Lung (tissue), 12 donors: ENCODE results near the gene CTDSPL2. TPM values are rescaled to one million over a fixed set of nuclear protein-coding genes. Genes with fewer than 3 reads are reported as not detected.
A peak's percentile ranks its signal among the peaks of the same experiment; 100 is the strongest.

Source experiments
- ATAC-seq: fragments of 200-7000 bp; cut with Tn5 transposase; one replicate; pipeline ENCODE4 v1.9.1; 2020; ENCODE audit warnings: moderate number of reproducible peaks; ENCODE audit not compliant: insufficient read depth, low FRiP score
- DNase-seq, 3 donors: peaks; one replicate each; pipeline ENCODE4 v3.0.0-alpha.2; 2013 to 2017
- H3K27ac ChIP-seq, 2 donors: one replicate each; pipeline ENCODE4 v1.5.1; 2013; ENCODE audit warnings: mild to moderate bottlenecking in 2 of 2, moderate library complexity in 2 of 2, control low read depth in 1 of 2, inconsistent platforms in 1 of 2, low read depth in 1 of 2, low read length in 1 of 2
- H3K27me3 ChIP-seq, 3 donors: one replicate each; pipeline ENCODE4 v1.5.1; 2013; ENCODE audit warnings: low read length in 2 of 3; ENCODE audit not compliant: control insufficient read depth in 3 of 3, insufficient read depth in 3 of 3
- H3K36me3 ChIP-seq, 4 donors: one replicate each; pipeline ENCODE4 v1.5.1; 2013; ENCODE audit warnings: low read length in 4 of 4, mild to moderate bottlenecking in 1 of 4, moderate library complexity in 1 of 4; ENCODE audit not compliant: control insufficient read depth in 4 of 4, insufficient read depth in 4 of 4
- H3K4me1 ChIP-seq, 5 donors: one replicate each; pipeline ENCODE4 v1.5.1; 2013; ENCODE audit warnings: low read length in 5 of 5, mild to moderate bottlenecking in 2 of 5, moderate library complexity in 1 of 5; ENCODE audit not compliant: control insufficient read depth in 5 of 5, insufficient read depth in 5 of 5
- H3K4me3 ChIP-seq: one replicate; pipeline ENCODE4 v1.5.1; 2013; ENCODE audit warnings: mild to moderate bottlenecking, control low read depth, moderate library complexity
- H3K9ac ChIP-seq, 2 donors: one replicate each; pipeline ENCODE4 v1.5.1; 2013; ENCODE audit warnings: low read length in 2 of 2, control low read depth in 1 of 2; ENCODE audit not compliant: insufficient read depth in 1 of 2
- H3K9me3 ChIP-seq, 4 donors: one replicate each; pipeline ENCODE4 v1.5.1; 2013; ENCODE audit warnings: low read length in 3 of 4, mild to moderate bottlenecking in 1 of 4, moderate library complexity in 1 of 4; ENCODE audit not compliant: control insufficient read depth in 4 of 4, insufficient read depth in 3 of 4
- WGBS, 2 donors: extraction: QIAGEN DNeasy Blood & Tissue Kit; methylation state at CpG; one replicate each; pipeline ENCODE4 v1.1.7; 2013; 5-methylcytosine and 5-hydroxymethylcytosine counted together
- polyA plus RNA-seq, 2 donors: library from polyadenylated mRNA; stranded (reverse); fragments of 200-250 nt; gene quantifications; one replicate each; pipeline ENCODE4 v1.2.1, GENCODE V29; 2013
- total RNA-seq, 2 donors: library from RNA; depleted of rRNA in 1 of 2; stranded (reverse); fragments of >200 nt in 1 of 2; gene quantifications; one replicate each; pipeline ENCODE4 v1.2.1, GENCODE V29; 2014 to 2021
- TF ChIP-seq, protein P1 (sequence below): IDR thresholded peaks from 2 replicates; pipeline ENCODE4 v1.5.1; 2012; ENCODE audit warnings: mild to moderate bottlenecking; ENCODE audit errors: control extremely low read depth, extremely low read depth
- donor health status: control.
- donor health status: control.
- donor health status: Bipolar disorder and iron deficiency.
- donor health status: healthy.
- donor health status: DM: yes; HTN: yes; CAD: no.

Gene CTDSPL2
- total and polyA plus RNA-seq, 4 donors, result 5.5 to 119 (median 19.0) TPM

DNA sequence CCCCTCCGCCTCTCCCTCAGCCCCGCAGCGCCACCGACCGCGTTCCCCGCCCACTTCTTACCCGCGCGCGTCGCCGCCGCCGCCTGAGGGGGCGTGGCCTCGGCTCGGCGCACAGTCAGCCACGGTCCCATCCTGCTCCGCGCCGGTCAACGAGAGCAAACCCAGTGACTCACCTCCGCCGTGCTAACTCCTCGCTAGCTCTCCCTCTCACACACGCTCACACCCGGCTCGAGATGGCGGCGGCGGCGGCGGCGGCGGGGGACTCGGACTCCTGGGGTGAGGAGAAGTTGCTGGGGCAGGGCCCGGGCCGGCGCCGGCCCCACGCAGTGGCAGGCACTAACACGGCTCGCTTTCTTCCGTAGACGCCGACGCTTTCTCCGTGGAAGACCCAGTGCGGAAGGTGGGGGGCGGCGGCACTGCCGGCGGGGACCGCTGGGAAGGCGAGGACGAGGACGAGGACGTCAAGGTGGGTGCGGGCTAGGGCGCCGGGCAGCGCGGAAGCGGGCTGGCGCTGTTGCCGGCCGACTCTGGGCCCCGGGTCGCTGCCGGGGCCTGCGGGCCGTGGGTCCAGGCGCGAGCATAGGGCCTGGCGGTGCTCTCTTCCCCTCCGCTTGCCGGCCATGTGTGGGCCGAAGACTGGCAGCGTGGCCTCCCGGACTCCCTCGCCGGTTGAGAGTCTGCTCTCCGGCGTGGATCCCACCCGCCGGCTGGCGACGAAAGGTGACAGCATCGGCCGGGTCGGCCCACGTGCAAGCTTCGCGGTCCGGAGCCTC is 109.7 kb downstream of the CTDSPL2 start, which contains the start of gene EIF3J:
Gene EIF3J (plus strand): TSS at position 186 of the 773 bp plus-strand sequence. CDS start 48 bp downstream, at position 234.
- peak within 1 kb of the TSS; percentile 99 for H3K27ac ChIP-seq
- 1% methylated on average over 70 to 96 of the region's 97 CpGs for WGBS, 2 donors
- ATAC-seq, result peak; percentile 93

DNA sequence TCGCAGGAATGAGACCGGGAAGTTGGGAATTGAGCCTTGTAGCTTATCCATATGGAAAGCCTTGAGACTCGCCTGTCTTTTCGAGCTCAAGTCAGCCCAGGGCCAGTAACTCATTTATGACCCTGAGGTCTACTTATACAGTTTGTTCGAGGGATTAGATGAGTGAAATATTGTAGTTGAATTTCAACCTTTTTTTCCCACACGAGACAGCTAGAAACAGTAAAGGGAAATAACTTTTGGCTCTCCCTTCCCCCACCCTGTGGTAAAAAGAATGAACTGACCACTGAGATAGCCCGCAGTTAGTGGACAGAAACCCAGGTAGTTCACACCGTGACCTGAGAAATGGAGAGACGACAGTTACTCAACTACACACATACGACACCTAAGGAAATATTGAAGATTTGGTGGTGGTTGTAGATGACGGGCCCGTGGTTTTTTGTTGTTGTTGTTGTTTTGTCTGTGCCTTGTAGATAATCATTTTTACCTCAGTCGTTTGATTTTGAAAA is 110.4 kb downstream of the CTDSPL2 start:
- no peaks in the 10 kb centered on the region for H3K9me3 ChIP-seq
- H3K4me3 ChIP-seq, result peak overlapping the region; percentile 86
- TF ChIP-seq, protein P1, sequence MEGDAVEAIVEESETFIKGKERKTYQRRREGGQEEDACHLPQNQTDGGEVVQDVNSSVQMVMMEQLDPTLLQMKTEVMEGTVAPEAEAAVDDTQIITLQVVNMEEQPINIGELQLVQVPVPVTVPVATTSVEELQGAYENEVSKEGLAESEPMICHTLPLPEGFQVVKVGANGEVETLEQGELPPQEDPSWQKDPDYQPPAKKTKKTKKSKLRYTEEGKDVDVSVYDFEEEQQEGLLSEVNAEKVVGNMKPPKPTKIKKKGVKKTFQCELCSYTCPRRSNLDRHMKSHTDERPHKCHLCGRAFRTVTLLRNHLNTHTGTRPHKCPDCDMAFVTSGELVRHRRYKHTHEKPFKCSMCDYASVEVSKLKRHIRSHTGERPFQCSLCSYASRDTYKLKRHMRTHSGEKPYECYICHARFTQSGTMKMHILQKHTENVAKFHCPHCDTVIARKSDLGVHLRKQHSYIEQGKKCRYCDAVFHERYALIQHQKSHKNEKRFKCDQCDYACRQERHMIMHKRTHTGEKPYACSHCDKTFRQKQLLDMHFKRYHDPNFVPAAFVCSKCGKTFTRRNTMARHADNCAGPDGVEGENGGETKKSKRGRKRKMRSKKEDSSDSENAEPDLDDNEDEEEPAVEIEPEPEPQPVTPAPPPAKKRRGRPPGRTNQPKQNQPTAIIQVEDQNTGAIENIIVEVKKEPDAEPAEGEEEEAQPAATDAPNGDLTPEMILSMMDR, result no peak
- DNase-seq (peak in 2 of 3 donors; percentile 59 to 63), ATAC-seq (no peak)
- no peaks in the 10 kb centered on the region for H3K27me3 ChIP-seq
- H3K4me1 ChIP-seq, result peaks cover 0 to 23% (median 5%) of the 10 kb centered on the region in 5 donors
- H3K36me3 ChIP-seq, result peaks cover 0 to 12% (median 2%) of the 10 kb centered on the region in 4 donors
- H3K27ac ChIP-seq, result peak overlapping the region; percentile 95 to 96
- H3K9ac ChIP-seq, result peak overlapping the region; percentile 63 to 82
- WGBS, 2 donors, result 9% methylated on average over 13 of the region's 13 CpGs

More for the DNA sequence above, 109.7 kb downstream of the CTDSPL2 start, which contains the start of gene EIF3J:
- TF ChIP-seq, protein P1, result no peak
- peaks cover 0 to 15% (median 2%) of the 10 kb centered on the region in 4 donors for H3K36me3 ChIP-seq
- DNase-seq, result peak in 2 of 3 donors; percentile 97 to 98
- H3K4me3 ChIP-seq, result peak within 1 kb of the TSS; percentile 86
- no peaks in the 10 kb centered on the region for H3K27me3 ChIP-seq
- peaks cover 0 to 23% (median 5%) of the 10 kb centered on the region in 5 donors for H3K4me1 ChIP-seq
- no peaks in the 10 kb centered on the region for H3K9me3 ChIP-seq
- peak within 1 kb of the TSS; percentile 82 to 96 for H3K9ac ChIP-seq

DNA sequence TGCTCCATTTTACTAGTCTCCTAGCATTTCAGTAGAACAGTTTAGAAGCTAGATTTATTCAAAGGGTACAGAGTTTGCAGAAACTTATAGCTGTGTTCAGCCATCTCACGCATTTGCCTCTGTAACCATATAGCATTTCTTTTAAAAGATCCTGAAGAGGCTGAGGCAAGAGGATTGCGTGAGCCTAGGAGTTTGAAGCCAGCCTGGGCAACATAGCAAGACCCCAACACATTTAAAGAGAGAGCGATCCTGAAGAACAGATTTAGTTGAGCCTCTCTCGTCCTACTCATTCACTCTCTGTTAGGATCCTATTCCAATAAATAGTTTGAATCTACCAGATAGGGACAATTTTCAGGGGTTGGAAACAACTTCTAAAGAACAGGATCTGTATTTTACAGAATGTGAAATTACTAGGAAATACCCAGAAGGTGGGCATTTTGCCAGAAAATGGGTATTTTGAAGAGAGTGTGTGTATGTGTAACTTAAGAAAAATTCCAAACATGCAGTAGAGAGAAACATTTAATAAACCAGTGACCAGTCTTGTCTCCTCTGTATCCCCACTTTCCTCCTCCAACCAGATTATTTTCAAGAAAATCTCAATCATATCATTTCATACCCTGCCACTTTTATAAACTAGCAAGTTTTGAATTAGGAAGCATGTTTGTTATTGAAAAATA is 114.0 kb downstream of the CTDSPL2 start:
- peak overlapping the region in 1 of 2 donors; percentile 57 for H3K27ac ChIP-seq
- TF ChIP-seq, protein P1, result no peak
- ATAC-seq, result no peak
- peak overlapping the region in 1 of 2 donors; percentile 23 for H3K9ac ChIP-seq
- peaks cover 0 to 28% (median 5%) of the 10 kb centered on the region in 5 donors for H3K4me1 ChIP-seq
- H3K36me3 ChIP-seq, result peaks cover 0 to 12% (median 2%) of the 10 kb centered on the region in 4 donors
- H3K27me3 ChIP-seq, result no peaks in the 10 kb centered on the region
- H3K9me3 ChIP-seq, result no peaks in the 10 kb centered on the region
- H3K4me3 ChIP-seq, result no peak overlapping the region
- peak in 1 of 3 donors; percentile 25 for DNase-seq
- 91 to 97% methylated on average over 4 of the region's 4 CpGs for WGBS, 2 donors
